GM12873 (cell line): ENCODE data around the gene G6PC1.

Experiments used
- CTCF ChIP-seq: IDR thresholded peaks from 2 replicates; pipeline ENCODE4 v1.5.1; 2012; ENCODE audit warnings: low read depth, mild to moderate bottlenecking, moderate library complexity, low read length, control low read depth; ENCODE audit not compliant: insufficient read depth; ENCODE audit errors: missing control alignments

The G6PC1 gene

GRCh38 chr17:42913981-42914617 lies 13.5 kb downstream of the G6PC1 start:
- TF ChIP-seq CTCF, result no peak

GRCh38 chr17:42917236-42917603 lies 16.6 kb downstream of the G6PC1 start:
- no peak for TF ChIP-seq CTCF

GRCh38 chr17:42918902-42919521 lies 18.4 kb downstream of the G6PC1 start:
- no peak for TF ChIP-seq CTCF

GRCh38 chr17:42920106-42920900 lies 19.7 kb downstream of the G6PC1 start:
- TF ChIP-seq CTCF, result no peak

- no peak for TF ChIP-seq CTCF
Measured at GRCh38 chr17:42920922-42921321, 20.3 kb downstream of the G6PC1 start.

- no peak for TF ChIP-seq CTCF
Measured at GRCh38 chr17:42922294-42922693, 21.7 kb downstream of the G6PC1 start.

- no peak for TF ChIP-seq CTCF
Measured at GRCh38 chr17:42924891-42925290, 24.3 kb downstream of the G6PC1 start.
